Measurements from ENCODE around the gene ADCY3.

ADCY3 gene

GRCh38 chr2:24957221-24957620 lies 37.2 kb upstream of the ADCY3 start:
- Histone ChIP-seq H3K27me3 (ENCODE audit: insufficient read depth, low read length, poor library complexity, severe bottlenecking) (no peaks in the 10 kb centered on the region), H3K4me1 (ENCODE audit: insufficient read depth, low read length, poor library complexity, severe bottlenecking) (peaks cover 20% of the 10 kb centered on the region), H2AFZ (ENCODE audit: low read length) (no peak overlapping the region), H3K4me3 (ENCODE audit: low read length, poor library complexity, severe bottlenecking) (no peak overlapping the region), H4K20me1 (ENCODE audit: insufficient read depth, low read length, poor library complexity, severe bottlenecking) (no peaks in the 10 kb centered on the region), H3K9me3 (ENCODE audit: insufficient read depth, low read depth, low read length) (peaks cover 10% of the 10 kb centered on the region), H3K36me3 (ENCODE audit: insufficient read depth, low read length) (peaks cover 38% of the 10 kb centered on the region), H3K9me2 (replicated peaks; ENCODE audit: low read depth, low read length) (no peaks in the 10 kb centered on the region), H3K4me2 (ENCODE audit: low read depth, low read length, poor library complexity, severe bottlenecking) (no peak overlapping the region), H3K9ac (ENCODE audit: low read depth, low read length, poor library complexity, severe bottlenecking) (no peak overlapping the region), H3F3A (ENCODE audit: low read depth) (no peaks in the 10 kb centered on the region), H3K79me2 (ENCODE audit: insufficient read depth, low read length) (no peaks in the 10 kb centered on the region)
- TF ChIP-seq EZH2phosphoT487 (IDR thresholded peaks at IDR 0.05; ENCODE audit: borderline replicate concordance) (no peak), CTCF (conservative IDR thresholded peaks at IDR 0.05; ENCODE audit: low read length) (no peak)

- no peaks in the 10 kb centered on the region for H3K27me3 ChIP-seq (ENCODE audit: insufficient read depth, low read length, poor library complexity, severe bottlenecking)
- no peaks in the 10 kb centered on the region for H3F3A ChIP-seq (ENCODE audit: low read depth)
- peaks cover 38% of the 10 kb centered on the region for H3K36me3 ChIP-seq (ENCODE audit: insufficient read depth, low read length)
- no peak overlapping the region for H3K4me2 ChIP-seq (ENCODE audit: low read depth, low read length, poor library complexity, severe bottlenecking)
- H3K4me1 ChIP-seq (ENCODE audit: insufficient read depth, low read length, poor library complexity, severe bottlenecking), result peaks cover 20% of the 10 kb centered on the region
- H4K20me1 ChIP-seq (ENCODE audit: insufficient read depth, low read length, poor library complexity, severe bottlenecking), result no peaks in the 10 kb centered on the region
- peaks cover 10% of the 10 kb centered on the region for H3K9me3 ChIP-seq (ENCODE audit: insufficient read depth, low read depth, low read length)
- TF ChIP-seq CTCF (conservative IDR thresholded peaks at IDR 0.05; ENCODE audit: low read length) (no peak), EZH2phosphoT487 (IDR thresholded peaks at IDR 0.05; ENCODE audit: borderline replicate concordance) (no peak)
- H2AFZ ChIP-seq (ENCODE audit: low read length), result no peak overlapping the region
- no peak overlapping the region for H3K9ac ChIP-seq (ENCODE audit: low read depth, low read length, poor library complexity, severe bottlenecking)
- H3K79me2 ChIP-seq (ENCODE audit: insufficient read depth, low read length), result no peaks in the 10 kb centered on the region
- no peak overlapping the region for H3K4me3 ChIP-seq (ENCODE audit: low read length, poor library complexity, severe bottlenecking)
- H3K9me2 ChIP-seq (replicated peaks; ENCODE audit: low read depth, low read length), result no peaks in the 10 kb centered on the region
Observed at GRCh38 chr2:24955921-24956320, 35.9 kb upstream of the ADCY3 start.

- H3K9me3 ChIP-seq (ENCODE audit: insufficient read depth, low read depth, low read length), result peaks cover 10% of the 10 kb centered on the region
- H3F3A ChIP-seq (ENCODE audit: low read depth), result no peaks in the 10 kb centered on the region
- H3K4me1 ChIP-seq (ENCODE audit: insufficient read depth, low read length, poor library complexity, severe bottlenecking), result peaks cover 20% of the 10 kb centered on the region
- H3K79me2 ChIP-seq (ENCODE audit: insufficient read depth, low read length), result no peaks in the 10 kb centered on the region
- H3K4me3 ChIP-seq (ENCODE audit: low read length, poor library complexity, severe bottlenecking), result no peak overlapping the region
- no peak overlapping the region for H2AFZ ChIP-seq (ENCODE audit: low read length)
- no peak for TF ChIP-seq CTCF (conservative IDR thresholded peaks at IDR 0.05; ENCODE audit: low read length)
- TF ChIP-seq EZH2phosphoT487 (IDR thresholded peaks at IDR 0.05; ENCODE audit: borderline replicate concordance), result no peak
- no peak overlapping the region for H3K9ac ChIP-seq (ENCODE audit: low read depth, low read length, poor library complexity, severe bottlenecking)
- no peak overlapping the region for H3K4me2 ChIP-seq (ENCODE audit: low read depth, low read length, poor library complexity, severe bottlenecking)
- H3K36me3 ChIP-seq (ENCODE audit: insufficient read depth, low read length), result peaks cover 38% of the 10 kb centered on the region
- H3K9me2 ChIP-seq (replicated peaks; ENCODE audit: low read depth, low read length), result no peaks in the 10 kb centered on the region
- H3K27me3 ChIP-seq (ENCODE audit: insufficient read depth, low read length, poor library complexity, severe bottlenecking), result no peaks in the 10 kb centered on the region
- H4K20me1 ChIP-seq (ENCODE audit: insufficient read depth, low read length, poor library complexity, severe bottlenecking), result no peaks in the 10 kb centered on the region
Observed at GRCh38 chr2:24955232-24955631, 35.2 kb upstream of the ADCY3 start.

Data from Loucy (cell line).